Measurements from ENCODE around the gene SPEF2. TPM values are rescaled to one million over a fixed set of nuclear protein-coding genes. Genes with fewer than 3 reads are reported as not detected.

Gene SPEF2
- total RNA-seq, 1 donor from 2014 or later: 2.7 TPM

DNA sequence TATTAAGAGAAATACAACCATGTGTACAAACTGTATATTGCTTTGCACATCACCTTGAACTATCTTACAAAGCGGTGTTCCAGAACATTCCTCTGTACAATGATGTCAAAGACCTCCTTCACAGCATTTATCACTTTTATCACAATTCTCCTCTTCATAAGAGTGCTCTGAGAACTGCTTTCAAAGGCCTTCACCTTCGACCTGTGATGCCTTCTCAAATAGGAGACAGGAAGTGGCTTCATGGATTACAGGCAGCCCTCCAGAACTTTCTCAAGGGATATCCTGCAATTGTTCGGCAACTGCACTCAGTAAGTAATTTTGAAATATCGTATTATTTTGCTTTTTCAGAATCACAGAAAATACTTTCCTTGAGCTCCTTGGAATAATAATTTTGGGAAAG, 171.1 kb downstream of the SPEF2 start:
- Histone ChIP-seq H3K4me3 (no peak overlapping the region), H3K27me3 (ENCODE audit: low read depth) (no peaks in the 10 kb centered on the region), H3K27ac (replicated peaks) (peak overlapping the region; percentile 74), H3K36me3 (no peaks in the 10 kb centered on the region), H3K4me1 (peaks cover 13% of the 10 kb centered on the region), H3K9me3 (replicated peaks) (no peaks in the 10 kb centered on the region)
- intact Hi-C loops (cut with micrococcal nuclease): no loop called here
- DNase-seq: no peak
- TF ChIP-seq, protein P1, sequence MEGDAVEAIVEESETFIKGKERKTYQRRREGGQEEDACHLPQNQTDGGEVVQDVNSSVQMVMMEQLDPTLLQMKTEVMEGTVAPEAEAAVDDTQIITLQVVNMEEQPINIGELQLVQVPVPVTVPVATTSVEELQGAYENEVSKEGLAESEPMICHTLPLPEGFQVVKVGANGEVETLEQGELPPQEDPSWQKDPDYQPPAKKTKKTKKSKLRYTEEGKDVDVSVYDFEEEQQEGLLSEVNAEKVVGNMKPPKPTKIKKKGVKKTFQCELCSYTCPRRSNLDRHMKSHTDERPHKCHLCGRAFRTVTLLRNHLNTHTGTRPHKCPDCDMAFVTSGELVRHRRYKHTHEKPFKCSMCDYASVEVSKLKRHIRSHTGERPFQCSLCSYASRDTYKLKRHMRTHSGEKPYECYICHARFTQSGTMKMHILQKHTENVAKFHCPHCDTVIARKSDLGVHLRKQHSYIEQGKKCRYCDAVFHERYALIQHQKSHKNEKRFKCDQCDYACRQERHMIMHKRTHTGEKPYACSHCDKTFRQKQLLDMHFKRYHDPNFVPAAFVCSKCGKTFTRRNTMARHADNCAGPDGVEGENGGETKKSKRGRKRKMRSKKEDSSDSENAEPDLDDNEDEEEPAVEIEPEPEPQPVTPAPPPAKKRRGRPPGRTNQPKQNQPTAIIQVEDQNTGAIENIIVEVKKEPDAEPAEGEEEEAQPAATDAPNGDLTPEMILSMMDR (IDR thresholded peaks at IDR 0.05; ENCODE audit: borderline replicate concordance): no peak

DNA sequence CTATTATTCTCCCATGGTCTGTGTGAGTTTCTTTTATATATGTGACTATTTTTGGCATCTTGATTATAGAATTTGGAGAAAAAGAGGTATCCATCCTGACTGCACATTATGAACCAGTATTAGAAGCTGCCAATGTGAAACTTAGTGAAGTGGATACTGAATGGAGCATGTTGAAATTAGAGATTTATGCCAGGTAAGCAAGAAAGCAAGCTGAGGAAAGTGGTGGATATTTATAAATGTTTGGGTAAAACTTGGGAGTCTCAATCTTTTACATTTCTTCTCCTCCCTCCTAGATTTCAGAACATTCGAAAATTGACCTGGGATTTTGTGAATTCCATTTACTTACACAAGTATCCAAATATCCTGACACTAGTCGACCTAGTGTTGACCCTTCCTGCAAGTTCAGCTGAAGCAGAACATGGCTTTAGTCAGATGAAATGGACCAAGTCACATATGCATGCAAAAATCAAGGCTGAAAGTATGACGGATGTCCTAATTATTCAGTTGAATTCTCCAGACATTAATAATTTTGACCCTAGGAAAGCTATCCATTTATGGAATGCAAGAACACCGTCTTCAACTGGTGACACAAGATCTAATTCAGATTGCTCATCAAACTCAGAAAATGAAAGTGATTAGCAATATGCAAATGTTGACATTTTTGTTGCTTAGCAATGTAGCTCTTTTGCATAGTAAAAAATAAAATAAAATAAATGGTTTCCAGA, 172.2 kb downstream of the SPEF2 start:
- H3K4me1 ChIP-seq: peaks cover 13% of the 10 kb centered on the region
- H3K9me3 ChIP-seq (replicated peaks): no peaks in the 10 kb centered on the region
- peak overlapping the region; percentile 74 for H3K27ac ChIP-seq (replicated peaks)
- H3K36me3 ChIP-seq: no peaks in the 10 kb centered on the region
- no peak for DNase-seq
- no peak overlapping the region for H3K4me3 ChIP-seq
- no peaks in the 10 kb centered on the region for H3K27me3 ChIP-seq (ENCODE audit: low read depth)
- TF ChIP-seq, protein P1 (IDR thresholded peaks at IDR 0.05; ENCODE audit: borderline replicate concordance): no peak
- intact Hi-C loops (cut with micrococcal nuclease): no loop called here

DNA sequence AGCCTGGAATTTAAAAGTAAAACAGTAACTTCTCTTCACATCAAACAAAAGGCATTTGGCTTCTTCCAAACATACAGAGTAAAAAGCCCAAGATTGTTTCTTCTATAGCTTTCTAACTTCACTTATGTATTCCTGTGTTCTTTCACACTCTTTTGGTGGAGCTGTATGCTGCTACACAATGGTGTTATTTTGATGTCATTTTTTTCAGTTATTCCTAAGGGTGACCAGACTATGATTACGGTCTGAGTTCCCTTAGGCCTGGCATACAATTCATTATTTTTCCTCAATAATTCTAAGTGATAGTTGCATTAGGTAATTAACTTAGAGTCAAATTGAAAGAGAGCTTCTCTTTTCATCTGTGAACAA, 172.8 kb downstream of the SPEF2 start:
- H3K4me1 ChIP-seq: peaks cover 13% of the 10 kb centered on the region
- TF ChIP-seq, protein P1 (IDR thresholded peaks at IDR 0.05; ENCODE audit: borderline replicate concordance): no peak
- H3K4me3 ChIP-seq: no peak overlapping the region
- intact Hi-C loops (cut with micrococcal nuclease): no loop called here
- DNase-seq: no peak
- H3K36me3 ChIP-seq: no peaks in the 10 kb centered on the region
- no peak overlapping the region for H3K27ac ChIP-seq (replicated peaks)
- no peaks in the 10 kb centered on the region for H3K9me3 ChIP-seq (replicated peaks)
- H3K27me3 ChIP-seq (ENCODE audit: low read depth): no peaks in the 10 kb centered on the region

DNA sequence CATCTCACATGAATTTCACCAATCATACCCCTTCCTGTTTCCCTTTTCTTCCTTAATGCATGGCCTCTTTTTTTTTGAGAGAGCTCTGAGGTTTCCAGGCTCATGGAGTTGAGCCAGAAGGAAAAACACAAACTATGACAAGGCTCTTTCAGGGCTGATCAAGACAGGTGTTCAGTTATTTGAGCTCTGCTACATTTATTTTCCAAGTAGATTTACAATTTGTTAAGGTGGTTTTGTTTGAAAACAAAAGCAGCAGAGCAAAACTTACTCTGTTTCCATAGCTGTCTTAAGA, 176.6 kb downstream of the SPEF2 start:
- TF ChIP-seq, protein P1 (IDR thresholded peaks at IDR 0.05; ENCODE audit: borderline replicate concordance): no peak
- no peaks in the 10 kb centered on the region for H3K27me3 ChIP-seq (ENCODE audit: low read depth)
- DNase-seq: no peak
- intact Hi-C loops (cut with micrococcal nuclease): no loop called here
- H3K4me1 ChIP-seq: peaks cover 3% of the 10 kb centered on the region
- H3K4me3 ChIP-seq: no peak overlapping the region
- H3K36me3 ChIP-seq: no peaks in the 10 kb centered on the region
- H3K9me3 ChIP-seq (replicated peaks): no peaks in the 10 kb centered on the region
- no peak overlapping the region for H3K27ac ChIP-seq (replicated peaks)

DNA sequence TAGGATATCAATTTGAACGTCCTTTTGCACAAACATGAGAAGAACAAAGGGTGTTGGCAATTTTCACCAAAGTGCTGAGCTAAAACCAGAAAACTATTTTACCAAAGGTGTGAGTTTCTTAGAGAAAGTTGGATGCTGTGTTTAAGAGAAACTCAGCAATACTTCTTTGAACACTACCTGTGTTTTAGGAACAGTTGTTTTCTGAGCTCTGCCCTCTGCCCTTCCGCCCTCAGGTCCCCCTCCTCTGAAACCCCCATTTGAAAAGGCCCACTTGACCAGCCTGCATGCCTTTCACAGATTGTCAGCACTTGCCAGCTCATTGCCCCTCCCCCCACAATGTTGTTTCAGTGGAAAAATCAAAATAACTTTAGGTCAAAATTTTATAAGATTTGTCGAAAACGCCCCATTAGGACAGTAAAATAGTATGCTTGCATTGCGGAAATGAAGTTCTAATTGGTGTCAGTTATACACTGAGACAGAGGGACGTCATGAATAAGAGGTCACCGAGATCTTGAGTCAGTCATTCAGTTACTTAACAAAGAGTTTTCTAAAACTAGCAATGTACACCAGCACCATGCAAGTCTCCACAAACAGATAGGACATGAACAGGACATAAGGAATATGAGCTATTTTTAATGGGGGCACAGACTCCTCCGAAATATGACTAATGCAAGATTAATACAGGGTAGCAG, 177.2 kb downstream of the SPEF2 start:
- Histone ChIP-seq H3K4me1 (no peaks in the 10 kb centered on the region), H3K27me3 (ENCODE audit: low read depth) (no peaks in the 10 kb centered on the region), H3K27ac (replicated peaks) (no peak overlapping the region), H3K36me3 (no peaks in the 10 kb centered on the region), H3K4me3 (no peak overlapping the region), H3K9me3 (replicated peaks) (no peaks in the 10 kb centered on the region)
- TF ChIP-seq, protein P1 (IDR thresholded peaks at IDR 0.05; ENCODE audit: borderline replicate concordance): no peak
- intact Hi-C loops (cut with micrococcal nuclease): no loop called here
- no peak for DNase-seq
